HG03139 (cell line): ENCODE measurements around the gene ALOX15.
A peak's percentile ranks its signal among the peaks of the same experiment; 100 is the strongest.
"Not testable (repeated sequence)": the region's sequence is repeated elsewhere in the genome, so short reads cannot be mapped to it uniquely, and the experiment has no call there.

ENCODE experiments used
- ATAC-seq: cut with Tn5 transposase; IDR thresholded peaks from one replicate; pipeline ENCODE4 v1.9.1; 2021; ENCODE audit not compliant: unreplicated experiment

ALOX15 gene

GRCh38 chr17:4655933-4656332, 14.5 kb upstream of the ALOX15 start:
- not testable (repeated sequence) for ATAC-seq

GRCh38 chr17:4652997-4653396, 11.5 kb upstream of the ALOX15 start:
- no peak for ATAC-seq

- no peak for ATAC-seq
Measured at GRCh38 chr17:4648741-4649140, 7.3 kb upstream of the ALOX15 start.

GRCh38 chr17:4645642-4646041, 4.2 kb upstream of the ALOX15 start:
- no peak for ATAC-seq

- no peak for ATAC-seq
Measured at GRCh38 chr17:4643676-4644075, 2.2 kb upstream of the ALOX15 start.

- ATAC-seq = no peak
Measured at GRCh38 chr17:4642286-4642685, 808 bp upstream of the ALOX15 start.

- ATAC-seq = not testable (repeated sequence)
Measured at GRCh38 chr17:4640569-4641188, 799 bp downstream of the ALOX15 start.

- ATAC-seq = not testable (repeated sequence)
Measured at GRCh38 chr17:4639301-4640059, 2.0 kb downstream of the ALOX15 start.

- ATAC-seq = not testable (repeated sequence)
Measured at GRCh38 chr17:4638766-4639165, 2.7 kb downstream of the ALOX15 start.

- no peak for ATAC-seq
Measured at GRCh38 chr17:4636474-4637100, 4.9 kb downstream of the ALOX15 start.

GRCh38 chr17:4635823-4636375, 5.6 kb downstream of the ALOX15 start:
- ATAC-seq = peak; percentile 51

GRCh38 chr17:4634976-4635375, 6.5 kb downstream of the ALOX15 start:
- ATAC-seq = no peak

GRCh38 chr17:4633643-4634042, 7.8 kb downstream of the ALOX15 start:
- no peak for ATAC-seq

GRCh38 chr17:4632581-4632920, 8.9 kb downstream of the ALOX15 start:
- no peak for ATAC-seq

- ATAC-seq = no peak
Measured at GRCh38 chr17:4631836-4632580, 9.5 kb downstream of the ALOX15 start.

- ATAC-seq = no peak
Measured at GRCh38 chr17:4631431-4631830, 10.0 kb downstream of the ALOX15 start.

GRCh38 chr17:4626734-4627256, 14.7 kb downstream of the ALOX15 start:
- no peak for ATAC-seq

GRCh38 chr17:4625181-4625617, 16.3 kb downstream of the ALOX15 start:
- no peak for ATAC-seq

GRCh38 chr17:4624451-4624911, 17.0 kb downstream of the ALOX15 start:
- ATAC-seq = not testable (repeated sequence)

GRCh38 chr17:4623249-4623648, 18.2 kb downstream of the ALOX15 start:
- ATAC-seq = no peak

GRCh38 chr17:4622375-4622774, 19.1 kb downstream of the ALOX15 start:
- no peak for ATAC-seq
